Peyer's patch (tissue), 4 donors: ENCODE data around the gene SHROOM1.

Experiments used
- POLR2A ChIP-seq, 2 donors: fragments of 450-650 bp; IDR thresholded peaks; one replicate each; pipeline ENCODE4 v1.5.1; 2017; ENCODE audit warnings: antibody characterized with exemption in 2 of 2, mild to moderate bottlenecking in 2 of 2, moderate library complexity in 2 of 2
- TF ChIP-seq, protein P1 (sequence below), 6 experiments: fragments of 450-650 bp in 4 of 6; fragments of 200-600 bp in 2 of 6; sonication (generic) in 1 of 6; IDR thresholded peaks; one replicate each; pipeline ENCODE4 v1.5.1; 2017 to 2019; ENCODE audit warnings: antibody characterized with exemption in 6 of 6, mild to moderate bottlenecking in 3 of 6, moderate library complexity in 1 of 6

DNA sequence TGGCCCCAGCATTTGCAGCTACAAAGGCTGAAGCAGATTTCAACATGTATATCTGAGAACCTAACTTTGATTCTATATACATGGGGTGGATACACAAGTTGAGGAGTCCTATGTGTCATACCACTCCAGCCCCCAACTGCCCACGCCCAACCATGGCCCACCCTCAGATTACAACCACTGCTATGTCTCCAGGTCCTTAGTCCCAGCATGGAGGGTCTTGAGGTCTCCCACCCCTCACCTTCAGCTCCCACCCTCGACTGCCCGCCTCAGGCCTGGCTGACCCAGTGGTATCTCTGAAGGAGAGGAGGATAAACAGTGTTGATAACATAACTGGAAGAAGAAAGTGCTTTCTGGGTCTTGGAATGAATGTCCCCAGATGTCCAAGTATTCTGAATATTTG is 9.1 kb downstream of the SHROOM1 start:
- no peak for TF ChIP-seq POLR2A (IDR thresholded peaks at IDR 0.05)
- TF ChIP-seq, protein P1, sequence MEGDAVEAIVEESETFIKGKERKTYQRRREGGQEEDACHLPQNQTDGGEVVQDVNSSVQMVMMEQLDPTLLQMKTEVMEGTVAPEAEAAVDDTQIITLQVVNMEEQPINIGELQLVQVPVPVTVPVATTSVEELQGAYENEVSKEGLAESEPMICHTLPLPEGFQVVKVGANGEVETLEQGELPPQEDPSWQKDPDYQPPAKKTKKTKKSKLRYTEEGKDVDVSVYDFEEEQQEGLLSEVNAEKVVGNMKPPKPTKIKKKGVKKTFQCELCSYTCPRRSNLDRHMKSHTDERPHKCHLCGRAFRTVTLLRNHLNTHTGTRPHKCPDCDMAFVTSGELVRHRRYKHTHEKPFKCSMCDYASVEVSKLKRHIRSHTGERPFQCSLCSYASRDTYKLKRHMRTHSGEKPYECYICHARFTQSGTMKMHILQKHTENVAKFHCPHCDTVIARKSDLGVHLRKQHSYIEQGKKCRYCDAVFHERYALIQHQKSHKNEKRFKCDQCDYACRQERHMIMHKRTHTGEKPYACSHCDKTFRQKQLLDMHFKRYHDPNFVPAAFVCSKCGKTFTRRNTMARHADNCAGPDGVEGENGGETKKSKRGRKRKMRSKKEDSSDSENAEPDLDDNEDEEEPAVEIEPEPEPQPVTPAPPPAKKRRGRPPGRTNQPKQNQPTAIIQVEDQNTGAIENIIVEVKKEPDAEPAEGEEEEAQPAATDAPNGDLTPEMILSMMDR (IDR thresholded peaks at IDR 0.05): no peak
